GM13977 (cell line): Measurements from ENCODE around the gene TEX50.
A peak's percentile ranks its signal among the peaks of the same experiment; 100 is the strongest.
"Not testable (repeated sequence)": the region's sequence is repeated elsewhere in the genome, so short reads cannot be mapped to it uniquely, and the experiment has no call there.

Experiments used
- DNase-seq: peaks from one replicate; pipeline ENCODE4 v3.0.0; 2012; ENCODE audit warnings: low spot score
- in situ Hi-C: fragments of 300-500 bp; cut with MboI; formaldehyde crosslinking; loops from one replicate; pipeline ENCODE4 v1.12.0; 2022; ENCODE audit warnings: low sequenced_read_pairs, low pct_unique_long_range_greater_than_20kb, mixed read lengths, inconsistent platforms; ENCODE audit not compliant: unreplicated experiment
- TF ChIP-seq, protein P1 (sequence below): IDR thresholded peaks from 2 replicates; pipeline ENCODE4 v1.5.1; 2012; ENCODE audit warnings: mild to moderate bottlenecking, control low read depth; ENCODE audit not compliant: insufficient read depth; ENCODE audit errors: extremely low read depth, missing control alignments

Gene TEX50

DNA sequence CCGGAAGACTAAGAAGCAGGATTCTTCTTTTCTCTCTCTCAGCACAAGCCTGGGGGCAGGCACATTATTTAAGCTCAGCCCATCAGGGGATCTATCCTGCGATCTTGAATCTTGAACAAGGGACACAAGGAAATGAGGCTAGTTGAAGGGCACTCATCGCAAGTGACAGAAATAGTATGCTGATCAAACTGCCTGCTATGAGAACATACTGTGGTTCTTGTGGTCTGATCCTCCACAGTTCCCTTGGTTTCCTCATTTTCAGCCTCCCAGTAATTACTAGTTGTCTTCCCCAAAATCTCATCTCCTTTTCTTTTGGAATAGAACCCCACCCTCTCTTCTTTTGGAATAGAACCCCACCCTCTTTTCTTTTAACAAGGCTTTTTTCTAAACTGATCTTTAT lies 28.0 kb downstream of the TEX50 start:
- in situ Hi-C loops: no loop called here
- TF ChIP-seq, protein P1, sequence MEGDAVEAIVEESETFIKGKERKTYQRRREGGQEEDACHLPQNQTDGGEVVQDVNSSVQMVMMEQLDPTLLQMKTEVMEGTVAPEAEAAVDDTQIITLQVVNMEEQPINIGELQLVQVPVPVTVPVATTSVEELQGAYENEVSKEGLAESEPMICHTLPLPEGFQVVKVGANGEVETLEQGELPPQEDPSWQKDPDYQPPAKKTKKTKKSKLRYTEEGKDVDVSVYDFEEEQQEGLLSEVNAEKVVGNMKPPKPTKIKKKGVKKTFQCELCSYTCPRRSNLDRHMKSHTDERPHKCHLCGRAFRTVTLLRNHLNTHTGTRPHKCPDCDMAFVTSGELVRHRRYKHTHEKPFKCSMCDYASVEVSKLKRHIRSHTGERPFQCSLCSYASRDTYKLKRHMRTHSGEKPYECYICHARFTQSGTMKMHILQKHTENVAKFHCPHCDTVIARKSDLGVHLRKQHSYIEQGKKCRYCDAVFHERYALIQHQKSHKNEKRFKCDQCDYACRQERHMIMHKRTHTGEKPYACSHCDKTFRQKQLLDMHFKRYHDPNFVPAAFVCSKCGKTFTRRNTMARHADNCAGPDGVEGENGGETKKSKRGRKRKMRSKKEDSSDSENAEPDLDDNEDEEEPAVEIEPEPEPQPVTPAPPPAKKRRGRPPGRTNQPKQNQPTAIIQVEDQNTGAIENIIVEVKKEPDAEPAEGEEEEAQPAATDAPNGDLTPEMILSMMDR: no peak
- DNase-seq: no peak

DNA sequence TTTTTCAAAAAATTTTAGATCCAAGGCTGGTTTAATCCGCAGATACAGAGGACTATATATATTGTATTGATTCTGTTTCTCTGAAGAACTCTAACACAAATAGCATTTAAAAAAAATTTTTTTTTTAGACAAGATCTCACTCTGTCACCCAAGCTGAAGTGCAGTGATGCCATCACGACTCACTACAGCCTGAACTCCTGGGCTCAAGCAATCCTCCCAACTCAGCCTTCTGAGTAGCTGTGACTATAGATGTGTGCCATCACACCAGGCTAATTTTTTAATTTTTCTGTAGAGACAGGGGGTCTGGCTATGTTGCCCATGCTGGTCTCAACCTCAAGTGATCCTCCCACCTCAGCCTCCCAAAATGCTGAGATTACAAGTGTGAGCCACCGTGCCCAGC lies 31.5 kb downstream of the TEX50 start:
- DNase-seq: no peak
- in situ Hi-C loops: no loop called here
- TF ChIP-seq, protein P1: no peak

DNA sequence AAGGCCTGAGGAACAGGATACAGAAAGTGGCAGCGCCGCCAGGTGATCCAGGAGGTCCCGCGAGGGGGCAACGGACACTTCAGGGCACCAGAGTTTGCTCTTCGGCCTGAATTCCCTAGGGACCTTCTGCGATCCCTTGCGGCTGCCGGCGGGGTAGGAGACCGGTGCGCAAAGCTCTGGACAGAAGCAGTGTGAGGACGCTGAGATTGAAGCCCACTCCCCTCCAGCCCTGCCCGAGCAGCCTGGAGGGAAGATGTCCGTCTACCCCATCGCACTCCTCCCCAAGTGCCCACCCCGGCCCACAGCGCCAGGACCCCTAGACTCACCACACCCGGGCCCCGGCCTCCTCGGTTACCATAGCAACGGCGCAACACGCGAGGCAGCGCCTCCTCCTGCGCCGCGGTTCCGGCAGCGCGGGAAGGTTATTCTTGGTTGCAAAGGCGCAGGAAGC lies 34.4 kb downstream of the TEX50 start, which contains the start of gene ANKRD45:
ANKRD45 (minus strand) TSS at position 361 of the 451 bp plus-strand sequence. CDS start 10,433 bp downstream, outside the sequence.
- TF ChIP-seq, protein P1: peak; percentile 4
- in situ Hi-C loops: no loop called here
- DNase-seq: peak; percentile 21

DNA sequence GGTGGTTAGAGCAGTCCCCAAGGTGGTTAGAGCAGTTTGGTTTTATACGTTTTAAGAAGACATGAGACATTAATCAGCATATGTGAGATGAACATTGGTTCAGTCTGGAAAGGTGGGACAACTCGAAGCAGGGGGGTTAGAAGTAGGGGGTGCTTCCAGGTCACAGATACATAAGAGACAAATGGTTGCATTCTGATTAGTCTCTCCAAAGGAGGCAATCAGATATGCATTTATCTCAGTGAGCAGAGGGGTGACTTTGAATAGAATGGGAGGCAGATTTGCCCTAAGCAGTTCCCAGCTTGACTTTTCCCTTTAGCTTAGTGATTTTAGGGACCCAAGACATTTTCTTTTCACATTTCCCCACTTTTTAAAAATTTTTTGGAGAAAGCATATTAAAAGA lies 39.4 kb downstream of the TEX50 start:
- in situ Hi-C loops, DNase-seq: not testable (repeated sequence)

DNA sequence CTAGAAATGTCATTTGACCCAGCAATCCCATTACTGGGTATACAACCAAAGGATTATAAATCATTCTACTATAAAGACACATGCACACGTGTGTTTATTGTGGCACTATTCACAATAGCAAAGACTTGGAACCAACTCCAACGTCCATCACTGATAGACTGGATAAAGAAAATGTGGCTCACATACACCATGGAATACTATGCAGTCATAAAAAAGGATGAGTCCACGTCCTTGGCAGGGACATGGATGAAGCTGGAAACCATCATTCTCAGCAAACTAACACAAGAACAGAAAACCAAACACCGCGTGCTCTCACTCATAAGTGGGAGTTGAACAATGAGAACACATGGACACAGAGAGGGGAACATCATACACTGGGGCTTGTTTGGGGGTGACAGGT lies 45.0 kb downstream of the TEX50 start:
- in situ Hi-C loops, DNase-seq: not testable (repeated sequence)

DNA sequence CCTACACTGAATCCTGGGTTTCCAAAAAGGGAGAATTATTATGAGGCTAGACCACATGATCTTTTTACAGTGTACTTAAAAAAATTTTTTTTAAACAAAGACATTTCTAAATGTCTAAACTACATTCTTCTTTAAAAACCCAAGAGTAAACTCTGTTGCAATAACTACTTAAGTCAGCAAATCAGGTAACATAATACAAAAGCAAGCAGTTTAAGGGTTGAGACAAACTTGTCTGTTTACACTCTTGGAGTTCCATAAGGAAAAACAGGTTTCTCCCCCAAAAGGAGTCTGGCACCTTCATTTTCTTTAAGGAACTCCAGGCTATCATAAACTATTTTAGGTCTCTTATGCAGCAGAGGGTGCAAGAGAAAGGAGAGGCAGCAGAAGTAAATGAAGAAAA lies 47.0 kb downstream of the TEX50 start:
- in situ Hi-C loops: no loop called here

DNA sequence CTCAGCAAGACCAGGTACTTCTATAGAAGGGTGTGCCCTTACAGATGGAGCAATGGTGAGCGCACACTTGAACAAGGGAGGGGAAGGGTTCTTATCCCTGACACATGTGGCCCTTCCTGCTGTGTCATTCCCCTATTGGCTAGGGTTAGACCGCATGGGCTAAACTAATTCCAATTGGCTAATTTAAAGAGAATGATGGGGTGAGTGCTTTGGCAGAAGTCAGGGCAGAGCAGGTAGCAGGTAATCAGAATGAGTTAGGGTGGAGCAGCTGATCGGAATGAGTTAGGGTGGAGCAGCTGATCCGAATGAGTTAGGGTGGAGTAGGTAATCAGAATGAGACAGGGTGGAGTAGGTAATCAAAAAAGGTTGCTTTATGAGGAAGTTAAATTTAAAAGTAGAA lies 48.7 kb downstream of the TEX50 start:
- DNase-seq, in situ Hi-C loops: not testable (repeated sequence)

More for the DNA sequence above, 47.0 kb downstream of the TEX50 start:
- TF ChIP-seq, protein P1: no peak
- no peak for DNase-seq

DNA sequence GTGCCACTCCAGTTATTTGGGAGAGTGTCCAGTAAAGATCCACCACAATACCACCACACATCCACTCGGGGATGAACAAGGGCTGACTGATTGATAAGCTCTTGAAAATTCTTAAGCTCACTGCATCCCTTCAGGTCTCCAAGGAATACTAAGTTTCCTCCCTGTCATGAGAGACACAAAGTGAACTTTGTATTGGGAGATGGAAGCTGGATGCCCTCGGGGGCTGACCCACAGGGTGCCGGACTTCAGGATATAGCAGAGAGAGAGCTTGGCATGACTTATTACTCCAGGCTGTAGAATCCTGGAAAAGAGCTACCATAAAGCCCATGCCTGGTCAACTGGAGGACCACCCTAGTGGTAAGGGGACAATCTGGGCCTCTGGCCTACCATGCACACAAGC lies 50.0 kb downstream of the TEX50 start:
- in situ Hi-C loops: not testable (repeated sequence)

More for the DNA sequence above, 50.0 kb downstream of the TEX50 start:
- DNase-seq: not testable (repeated sequence)
